ENCODE measurements around the gene SNCAIP. TPM values are rescaled to one million over a fixed set of nuclear protein-coding genes. Genes with fewer than 3 reads are reported as not detected.
"Not testable (repeated sequence)": the region's sequence is repeated elsewhere in the genome, so short reads cannot be mapped to it uniquely, and the experiment has no call there.

Gene SNCAIP
- total and polyA plus RNA-seq, 3 donors from 2014 or later = 12.7 to 28.4 (median 16.1) TPM

DNA sequence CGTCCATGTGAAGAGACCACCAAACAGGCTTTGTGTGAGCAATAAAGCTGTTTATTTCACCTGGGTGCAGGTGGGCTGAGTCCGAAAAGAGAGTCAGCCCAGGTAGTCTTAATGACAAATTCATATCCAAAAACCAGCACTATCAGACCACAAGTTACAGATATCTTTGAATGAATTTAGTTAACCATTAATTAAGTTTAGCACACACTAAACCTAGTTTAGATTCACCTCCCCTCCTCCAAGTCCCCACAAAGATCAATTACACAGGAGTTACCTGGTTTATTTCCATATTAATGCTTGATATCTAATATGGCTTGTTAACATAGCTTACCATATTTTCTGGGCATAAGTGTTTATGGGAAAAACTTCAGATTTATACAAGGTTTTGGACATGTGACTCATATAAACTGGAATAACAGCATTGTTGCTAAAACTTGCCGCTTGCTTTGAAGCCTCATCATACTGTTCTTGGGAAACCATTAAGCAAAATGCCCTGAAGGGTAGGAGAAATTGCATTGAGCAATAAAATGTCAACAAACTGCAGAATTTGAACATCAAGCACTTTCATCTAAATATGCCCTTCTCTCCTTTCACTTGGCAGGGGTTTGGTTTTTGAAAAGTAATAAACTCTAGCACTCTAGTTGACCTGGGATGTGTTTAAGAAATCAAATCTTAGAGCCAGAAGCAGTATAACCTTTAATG, 166.9 kb downstream of the SNCAIP start:
- Histone ChIP-seq H3K27ac (no peak overlapping the region), H3K4me3 (no peak overlapping the region), H3K9me3 (no peaks in the 10 kb centered on the region), H3K4me1 (no peaks in the 10 kb centered on the region), H3K36me3 (ENCODE audit: low read depth, missing control alignments) (no peaks in the 10 kb centered on the region), H3K27me3 (no peaks in the 10 kb centered on the region)
- DNase-seq = no peak
- 96 to 98% methylated on average over 3 of the region's 3 CpGs for WGBS, 2 donors
- TF ChIP-seq POLR2A (IDR thresholded peaks at IDR 0.05) = no peak
- TF ChIP-seq, protein P1, sequence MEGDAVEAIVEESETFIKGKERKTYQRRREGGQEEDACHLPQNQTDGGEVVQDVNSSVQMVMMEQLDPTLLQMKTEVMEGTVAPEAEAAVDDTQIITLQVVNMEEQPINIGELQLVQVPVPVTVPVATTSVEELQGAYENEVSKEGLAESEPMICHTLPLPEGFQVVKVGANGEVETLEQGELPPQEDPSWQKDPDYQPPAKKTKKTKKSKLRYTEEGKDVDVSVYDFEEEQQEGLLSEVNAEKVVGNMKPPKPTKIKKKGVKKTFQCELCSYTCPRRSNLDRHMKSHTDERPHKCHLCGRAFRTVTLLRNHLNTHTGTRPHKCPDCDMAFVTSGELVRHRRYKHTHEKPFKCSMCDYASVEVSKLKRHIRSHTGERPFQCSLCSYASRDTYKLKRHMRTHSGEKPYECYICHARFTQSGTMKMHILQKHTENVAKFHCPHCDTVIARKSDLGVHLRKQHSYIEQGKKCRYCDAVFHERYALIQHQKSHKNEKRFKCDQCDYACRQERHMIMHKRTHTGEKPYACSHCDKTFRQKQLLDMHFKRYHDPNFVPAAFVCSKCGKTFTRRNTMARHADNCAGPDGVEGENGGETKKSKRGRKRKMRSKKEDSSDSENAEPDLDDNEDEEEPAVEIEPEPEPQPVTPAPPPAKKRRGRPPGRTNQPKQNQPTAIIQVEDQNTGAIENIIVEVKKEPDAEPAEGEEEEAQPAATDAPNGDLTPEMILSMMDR (IDR thresholded peaks at IDR 0.05) = no peak
- intact Hi-C loops (cut with DNase I; ENCODE audit: low total_unique reads) = no loop called here

DNA sequence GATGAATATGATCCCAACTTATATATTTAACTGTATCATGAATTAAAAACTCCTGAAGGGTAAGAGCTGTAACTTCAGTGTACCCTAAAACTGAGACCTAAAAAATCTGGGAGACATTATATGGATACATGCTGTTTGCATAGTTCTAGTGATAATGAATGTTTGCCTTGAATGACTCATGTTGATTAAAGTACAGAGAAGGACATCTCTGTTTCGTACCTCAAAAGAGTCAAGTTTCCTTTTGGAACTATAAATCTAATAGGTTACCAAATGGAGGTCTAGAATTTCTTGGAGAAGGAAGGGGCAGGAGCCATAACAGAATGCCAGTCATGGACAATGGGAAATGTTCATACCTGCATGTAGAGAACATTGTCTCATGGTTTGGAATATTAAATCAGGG, 168.1 kb downstream of the SNCAIP start:
- no peak for DNase-seq
- Histone ChIP-seq H3K36me3 (ENCODE audit: low read depth, missing control alignments) (no peaks in the 10 kb centered on the region), H3K4me3 (no peak overlapping the region), H3K4me1 (no peaks in the 10 kb centered on the region), H3K27me3 (no peaks in the 10 kb centered on the region), H3K9me3 (no peaks in the 10 kb centered on the region), H3K27ac (no peak overlapping the region)
- TF ChIP-seq, protein P1 (IDR thresholded peaks at IDR 0.05) = no peak
- TF ChIP-seq POLR2A (IDR thresholded peaks at IDR 0.05) = no peak
- 58 to 75% methylated on average over 1 of the region's 1 CpG for WGBS, 2 donors
- intact Hi-C loops (cut with DNase I; ENCODE audit: low total_unique reads) = no loop called here

DNA sequence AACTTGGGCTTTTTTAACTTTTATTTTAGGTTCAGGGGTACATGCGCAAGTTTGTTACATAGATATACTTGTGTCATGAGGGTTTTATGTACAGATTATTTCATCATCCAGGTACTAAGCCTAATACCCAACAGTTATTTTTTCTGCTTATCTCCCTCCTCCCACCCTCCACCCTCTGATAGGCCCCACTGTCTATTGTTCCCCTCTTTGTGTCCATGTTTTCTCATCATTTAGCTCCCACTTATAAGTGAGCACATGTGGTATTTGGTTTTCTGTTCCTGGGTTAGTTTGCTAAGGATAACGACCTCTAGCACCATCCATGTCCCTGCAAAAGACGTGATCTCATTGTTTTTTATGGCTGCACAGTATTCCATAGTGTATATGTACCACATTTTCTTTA, 172.1 kb downstream of the SNCAIP start:
- intact Hi-C loops (cut with DNase I; ENCODE audit: low total_unique reads) = no loop called here

DNA sequence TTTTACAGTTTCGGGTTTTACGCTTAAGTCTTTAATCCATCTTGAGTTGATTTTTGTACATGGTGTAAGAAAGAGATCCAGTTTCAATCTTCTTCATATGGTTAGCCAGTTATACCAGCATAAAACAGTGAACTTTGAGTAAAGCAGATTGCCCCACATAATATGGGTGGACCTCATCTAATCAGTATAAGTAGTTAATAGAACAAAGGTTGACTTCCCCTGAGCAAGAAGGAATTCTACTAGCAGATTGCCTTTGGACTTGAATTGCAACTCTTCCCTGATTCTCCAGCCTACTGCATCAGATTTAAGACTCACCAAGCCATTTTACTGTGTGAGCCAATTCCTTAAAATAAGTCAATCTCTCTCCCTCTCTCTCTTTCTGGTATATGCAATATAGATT, 173.2 kb downstream of the SNCAIP start:
- no peaks in the 10 kb centered on the region for H3K36me3 ChIP-seq (ENCODE audit: low read depth, missing control alignments)
- no peaks in the 10 kb centered on the region for H3K9me3 ChIP-seq
- H3K4me1 ChIP-seq = no peaks in the 10 kb centered on the region
- no peak overlapping the region for H3K4me3 ChIP-seq
- no peak for TF ChIP-seq POLR2A (IDR thresholded peaks at IDR 0.05)
- TF ChIP-seq, protein P1 (IDR thresholded peaks at IDR 0.05) = no peak
- no peak for DNase-seq
- intact Hi-C loops (cut with DNase I; ENCODE audit: low total_unique reads) = no loop called here
- H3K27me3 ChIP-seq = no peaks in the 10 kb centered on the region
- H3K27ac ChIP-seq = no peak overlapping the region
- 93 to 98% methylated on average over 2 of the region's 2 CpGs for WGBS, 2 donors

More for the DNA sequence above, 172.1 kb downstream of the SNCAIP start:
- H3K4me1 ChIP-seq = no peaks in the 10 kb centered on the region
- no peak overlapping the region for H3K4me3 ChIP-seq
- no peaks in the 10 kb centered on the region for H3K9me3 ChIP-seq
- H3K36me3 ChIP-seq (ENCODE audit: low read depth, missing control alignments) = no peaks in the 10 kb centered on the region
- WGBS, 2 donors = 91% methylated on average over 3 of the region's 3 CpGs
- no peak overlapping the region for H3K27ac ChIP-seq
- TF ChIP-seq POLR2A (IDR thresholded peaks at IDR 0.05) = no peak
- TF ChIP-seq, protein P1 (IDR thresholded peaks at IDR 0.05) = no peak
- DNase-seq = no peak
- H3K27me3 ChIP-seq = no peaks in the 10 kb centered on the region

DNA sequence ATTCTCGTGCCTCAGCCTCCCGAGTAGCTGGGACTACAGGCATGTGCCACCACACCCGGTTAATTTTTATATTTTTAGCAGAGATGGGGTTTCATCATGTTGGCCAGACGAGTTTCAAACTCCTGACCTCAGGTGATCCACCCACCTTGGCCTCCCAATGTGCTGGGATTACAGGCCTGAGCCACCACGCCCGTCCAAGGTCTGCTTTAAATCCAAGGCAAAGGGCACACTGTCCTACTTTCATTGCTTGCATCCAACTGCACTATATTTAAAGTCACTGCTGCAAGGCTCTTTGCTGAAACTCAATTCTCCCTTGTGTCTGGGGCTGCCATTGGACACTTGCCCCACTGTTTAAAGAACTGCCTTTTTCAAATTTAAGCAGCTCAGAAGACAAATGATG, 174.6 kb downstream of the SNCAIP start:
- H3K9me3 ChIP-seq; H3K4me1 ChIP-seq; DNase-seq; H3K27me3 ChIP-seq; H3K36me3 ChIP-seq (ENCODE audit: low read depth, missing control alignments); H3K27ac ChIP-seq; intact Hi-C loops (cut with DNase I; ENCODE audit: low total_unique reads); H3K4me3 ChIP-seq: not testable (repeated sequence)
- 64 to 73% methylated on average over 6 of the region's 6 CpGs for WGBS, 2 donors
